MV-4-11 (cell line): ENCODE measurements around the gene ACP4.

Experiments
- DNase-seq: peaks from one replicate; lab custom pipeline; 2025; lab: John Stamatoyannopoulos, UW

The ACP4 gene

DNA sequence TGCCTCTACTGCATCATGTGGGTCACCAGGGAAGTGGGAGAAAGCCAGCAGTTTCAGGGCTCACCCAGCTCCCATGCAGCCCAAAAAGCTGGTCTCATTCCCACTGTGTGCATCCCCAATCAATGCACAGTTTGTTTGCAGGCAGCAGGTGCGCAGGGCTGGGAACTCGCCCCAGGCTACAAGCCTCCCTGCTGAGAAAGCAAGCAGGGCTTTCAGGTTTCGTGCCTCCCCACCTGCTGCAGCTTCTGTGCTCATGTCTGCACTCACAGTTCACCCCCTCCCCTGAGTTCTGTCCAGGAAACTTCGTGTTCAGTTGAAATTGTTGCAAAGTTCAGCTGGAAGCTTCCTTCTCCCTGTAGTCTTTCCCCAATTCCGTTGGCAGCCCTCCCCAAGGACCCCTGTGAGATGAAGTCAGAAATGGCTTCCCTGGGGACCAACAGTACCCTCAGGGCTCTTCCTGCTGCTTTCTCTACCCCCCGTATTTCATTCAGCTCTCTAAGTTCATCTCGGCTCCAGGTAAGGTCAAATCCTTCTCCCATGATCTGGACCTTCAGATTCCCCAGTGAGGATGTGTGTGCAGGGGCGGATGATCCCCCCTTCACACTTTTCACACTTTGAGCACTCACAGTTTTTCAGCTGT lies 54.2 kb downstream of the ACP4 start:
- no peak for DNase-seq
